ENCODE measurements around the gene MRFAP1. TPM values are rescaled to one million over a fixed set of nuclear protein-coding genes. Genes with fewer than 3 reads are reported as not detected.

The MRFAP1 gene
- polyA plus RNA-seq, 1 donor from 2014 or later = 322 TPM

DNA sequence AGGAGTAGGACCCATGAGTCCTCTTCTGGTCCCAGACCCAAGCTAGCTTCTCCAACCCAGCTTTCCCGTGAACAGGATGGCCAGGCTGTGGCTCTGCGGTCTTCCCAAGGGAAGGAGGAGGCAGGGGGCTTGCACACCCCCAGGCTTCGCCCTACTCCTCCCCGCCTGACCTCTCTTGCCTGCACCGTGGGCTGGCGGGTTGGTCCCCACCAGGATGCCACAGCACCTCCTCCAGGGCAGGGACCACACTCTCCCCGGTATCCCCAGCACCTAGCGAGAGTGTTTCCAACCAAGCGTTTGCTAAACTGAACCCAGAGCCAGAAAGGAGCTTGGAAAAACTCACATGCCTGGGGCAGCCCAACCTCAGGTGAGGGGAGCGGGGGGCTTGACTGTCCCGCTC is 44.2 kb downstream of the MRFAP1 start:
- H3K79me2 ChIP-seq (replicated peaks; ENCODE audit: insufficient read depth, low read length) = no peaks in the 10 kb centered on the region
- TF ChIP-seq SMC3 (conservative IDR thresholded peaks at IDR 0.05; ENCODE audit: poor library complexity) = no peak
- TF ChIP-seq MXI1 (conservative IDR thresholded peaks at IDR 0.05; ENCODE audit: poor library complexity, severe bottlenecking) = no peak
- no peak for TF ChIP-seq EP300 (conservative IDR thresholded peaks at IDR 0.05; ENCODE audit: poor library complexity, severe bottlenecking)
- no peak for TF ChIP-seq RAD21 (conservative IDR thresholded peaks at IDR 0.05)
- no peak for TF ChIP-seq EZH2 (IDR thresholded peaks at IDR 0.05; ENCODE audit: borderline replicate concordance, insufficient read depth, low read length, poor library complexity, severe bottlenecking)
- TF ChIP-seq POLR2AphosphoS5 (IDR thresholded peaks at IDR 0.05) = no peak
- TF ChIP-seq, protein P1, sequence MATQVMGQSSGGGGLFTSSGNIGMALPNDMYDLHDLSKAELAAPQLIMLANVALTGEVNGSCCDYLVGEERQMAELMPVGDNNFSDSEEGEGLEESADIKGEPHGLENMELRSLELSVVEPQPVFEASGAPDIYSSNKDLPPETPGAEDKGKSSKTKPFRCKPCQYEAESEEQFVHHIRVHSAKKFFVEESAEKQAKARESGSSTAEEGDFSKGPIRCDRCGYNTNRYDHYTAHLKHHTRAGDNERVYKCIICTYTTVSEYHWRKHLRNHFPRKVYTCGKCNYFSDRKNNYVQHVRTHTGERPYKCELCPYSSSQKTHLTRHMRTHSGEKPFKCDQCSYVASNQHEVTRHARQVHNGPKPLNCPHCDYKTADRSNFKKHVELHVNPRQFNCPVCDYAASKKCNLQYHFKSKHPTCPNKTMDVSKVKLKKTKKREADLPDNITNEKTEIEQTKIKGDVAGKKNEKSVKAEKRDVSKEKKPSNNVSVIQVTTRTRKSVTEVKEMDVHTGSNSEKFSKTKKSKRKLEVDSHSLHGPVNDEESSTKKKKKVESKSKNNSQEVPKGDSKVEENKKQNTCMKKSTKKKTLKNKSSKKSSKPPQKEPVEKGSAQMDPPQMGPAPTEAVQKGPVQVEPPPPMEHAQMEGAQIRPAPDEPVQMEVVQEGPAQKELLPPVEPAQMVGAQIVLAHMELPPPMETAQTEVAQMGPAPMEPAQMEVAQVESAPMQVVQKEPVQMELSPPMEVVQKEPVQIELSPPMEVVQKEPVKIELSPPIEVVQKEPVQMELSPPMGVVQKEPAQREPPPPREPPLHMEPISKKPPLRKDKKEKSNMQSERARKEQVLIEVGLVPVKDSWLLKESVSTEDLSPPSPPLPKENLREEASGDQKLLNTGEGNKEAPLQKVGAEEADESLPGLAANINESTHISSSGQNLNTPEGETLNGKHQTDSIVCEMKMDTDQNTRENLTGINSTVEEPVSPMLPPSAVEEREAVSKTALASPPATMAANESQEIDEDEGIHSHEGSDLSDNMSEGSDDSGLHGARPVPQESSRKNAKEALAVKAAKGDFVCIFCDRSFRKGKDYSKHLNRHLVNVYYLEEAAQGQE (IDR thresholded peaks at IDR 0.05; ENCODE audit: borderline replicate concordance) = no peak
- TF ChIP-seq, protein P2, sequence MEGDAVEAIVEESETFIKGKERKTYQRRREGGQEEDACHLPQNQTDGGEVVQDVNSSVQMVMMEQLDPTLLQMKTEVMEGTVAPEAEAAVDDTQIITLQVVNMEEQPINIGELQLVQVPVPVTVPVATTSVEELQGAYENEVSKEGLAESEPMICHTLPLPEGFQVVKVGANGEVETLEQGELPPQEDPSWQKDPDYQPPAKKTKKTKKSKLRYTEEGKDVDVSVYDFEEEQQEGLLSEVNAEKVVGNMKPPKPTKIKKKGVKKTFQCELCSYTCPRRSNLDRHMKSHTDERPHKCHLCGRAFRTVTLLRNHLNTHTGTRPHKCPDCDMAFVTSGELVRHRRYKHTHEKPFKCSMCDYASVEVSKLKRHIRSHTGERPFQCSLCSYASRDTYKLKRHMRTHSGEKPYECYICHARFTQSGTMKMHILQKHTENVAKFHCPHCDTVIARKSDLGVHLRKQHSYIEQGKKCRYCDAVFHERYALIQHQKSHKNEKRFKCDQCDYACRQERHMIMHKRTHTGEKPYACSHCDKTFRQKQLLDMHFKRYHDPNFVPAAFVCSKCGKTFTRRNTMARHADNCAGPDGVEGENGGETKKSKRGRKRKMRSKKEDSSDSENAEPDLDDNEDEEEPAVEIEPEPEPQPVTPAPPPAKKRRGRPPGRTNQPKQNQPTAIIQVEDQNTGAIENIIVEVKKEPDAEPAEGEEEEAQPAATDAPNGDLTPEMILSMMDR (IDR thresholded peaks at IDR 0.05; ENCODE audit: poor library complexity, severe bottlenecking) = no peak
- no peak for TF ChIP-seq TAF1 (IDR thresholded peaks at IDR 0.05; ENCODE audit: low read depth)
- no peaks in the 10 kb centered on the region for H3K9me2 ChIP-seq (ENCODE audit: insufficient read depth, low read length)
- no peak overlapping the region for H3K27ac ChIP-seq (ENCODE audit: low read length)
- H3F3A ChIP-seq (ENCODE audit: insufficient read depth, low read length, poor library complexity, severe bottlenecking) = no peaks in the 10 kb centered on the region
- no peak overlapping the region for H3K4me3 ChIP-seq (ENCODE audit: low read length)
- H2AFZ ChIP-seq (ENCODE audit: low read depth, low read length) = no peak overlapping the region
- no peaks in the 10 kb centered on the region for H3K27me3 ChIP-seq (ENCODE audit: insufficient read depth, low read depth, low read length)
- no peaks in the 10 kb centered on the region for H3K9me3 ChIP-seq (ENCODE audit: low read length)
- no peak overlapping the region for H3K9ac ChIP-seq (ENCODE audit: low read length)
- H3K4me2 ChIP-seq (ENCODE audit: low read length) = no peak overlapping the region
- H3K36me3 ChIP-seq (ENCODE audit: insufficient read depth, low read length) = no peaks in the 10 kb centered on the region
- no peaks in the 10 kb centered on the region for H4K20me1 ChIP-seq (ENCODE audit: insufficient read depth)

DNA sequence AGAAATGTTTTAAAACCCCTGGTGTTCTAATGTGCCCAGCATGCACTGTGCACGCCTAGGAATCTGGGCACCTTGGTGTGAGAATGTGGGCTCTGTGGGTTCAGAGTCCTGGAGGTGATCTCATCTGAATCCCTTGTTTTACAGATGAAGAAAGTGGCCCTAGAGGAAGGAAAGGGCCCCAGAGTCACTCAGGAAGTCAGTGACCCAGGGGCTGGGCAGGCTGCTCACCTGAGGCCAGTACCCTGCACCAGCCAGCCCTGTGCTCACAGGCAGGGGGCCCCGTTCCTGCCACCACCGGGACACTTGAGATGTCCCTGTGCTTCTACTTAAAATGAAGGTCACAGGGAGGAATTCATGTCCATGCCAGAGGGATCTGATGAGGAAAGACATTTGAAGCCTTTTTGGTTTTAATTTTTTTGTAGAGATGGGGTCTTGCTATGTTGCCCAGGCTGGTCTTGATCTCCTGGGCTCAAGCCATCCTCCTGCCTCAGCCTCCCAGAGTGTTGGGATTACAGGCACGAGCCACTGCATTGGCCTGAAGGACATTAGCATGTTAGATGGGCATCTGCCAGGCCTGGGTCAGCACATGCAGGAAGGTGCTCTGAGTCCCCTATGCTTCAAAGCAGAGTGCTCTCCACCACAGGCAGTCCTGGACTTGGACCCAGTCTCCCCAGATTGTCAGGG is 45.8 kb downstream of the MRFAP1 start:
- H4K20me1 ChIP-seq (ENCODE audit: insufficient read depth) = no peaks in the 10 kb centered on the region
- no peaks in the 10 kb centered on the region for H3K36me3 ChIP-seq (ENCODE audit: insufficient read depth, low read length)
- H3K27ac ChIP-seq (ENCODE audit: low read length) = no peak overlapping the region
- H3K9me2 ChIP-seq (ENCODE audit: insufficient read depth, low read length) = no peaks in the 10 kb centered on the region
- H3K9me3 ChIP-seq (ENCODE audit: low read length) = no peaks in the 10 kb centered on the region
- H3K9ac ChIP-seq (ENCODE audit: low read length) = no peak overlapping the region
- no peak overlapping the region for H2AFZ ChIP-seq (ENCODE audit: low read depth, low read length)
- H3K79me2 ChIP-seq (replicated peaks; ENCODE audit: insufficient read depth, low read length) = no peaks in the 10 kb centered on the region
- H3F3A ChIP-seq (ENCODE audit: insufficient read depth, low read length, poor library complexity, severe bottlenecking) = no peaks in the 10 kb centered on the region
- no peak overlapping the region for H3K4me2 ChIP-seq (ENCODE audit: low read length)
- no peak overlapping the region for H3K4me3 ChIP-seq (ENCODE audit: low read length)
- no peaks in the 10 kb centered on the region for H3K27me3 ChIP-seq (ENCODE audit: insufficient read depth, low read depth, low read length)
- no peak for TF ChIP-seq EP300 (conservative IDR thresholded peaks at IDR 0.05; ENCODE audit: poor library complexity, severe bottlenecking)
- TF ChIP-seq, protein P1 (IDR thresholded peaks at IDR 0.05; ENCODE audit: borderline replicate concordance) = no peak
- TF ChIP-seq SMC3 (conservative IDR thresholded peaks at IDR 0.05; ENCODE audit: poor library complexity) = no peak

Measured in neural cell (in vitro differentiated cells).